A549 (cell line): Measurements from ENCODE around the gene CACNB3.

ENCODE experiments used
- BHLHE40 ChIP-seq: IDR thresholded peaks from 2 replicates; pipeline ENCODE4 v1.6.1; 2012; ENCODE audit warnings: low read depth, low read length, inconsistent platforms
- NPAS2 ChIP-seq: fragments of 250-450 bp; sonication (Bioruptor Pico); IDR thresholded peaks from 2 replicates; pipeline ENCODE4 v1.8.0; 2022; ENCODE audit warnings: mild to moderate bottlenecking, moderate library complexity, borderline replicate concordance
- POLR2A ChIP-seq: IDR thresholded peaks from 2 replicates; pipeline ENCODE4 v1.6.1; 2012; ENCODE audit warnings: mild to moderate bottlenecking, low read length
- ZNF302 ChIP-seq: fragments of 250-450 bp; sonication (Bioruptor Pico); IDR thresholded peaks from 2 replicates; pipeline ENCODE4 v1.9.0; 2021; ENCODE audit warnings: inconsistent platforms, mild to moderate bottlenecking, moderate library complexity

DNA sequence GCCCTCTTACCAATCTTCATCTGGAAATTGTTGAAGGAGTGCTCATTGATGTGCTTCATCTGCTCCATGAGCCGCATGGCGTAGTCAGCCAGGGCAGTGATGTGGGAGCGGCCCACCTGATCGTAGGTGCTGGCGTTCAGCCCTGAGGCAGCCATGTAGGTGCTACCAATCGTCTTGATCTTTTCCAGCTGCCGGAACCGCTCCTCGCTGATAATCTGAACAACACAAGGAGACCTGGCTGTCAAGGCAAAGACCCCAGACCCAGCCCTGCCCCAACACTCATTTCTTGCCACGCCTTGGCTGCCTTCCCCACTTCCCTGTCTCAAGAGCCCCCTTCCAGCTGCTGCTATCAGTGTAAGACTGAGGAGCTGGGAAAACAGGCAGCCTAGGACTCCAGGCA is 47.5 kb upstream of the CACNB3 start:
- TF ChIP-seq ZNF302 (no peak), BHLHE40 (no peak), NPAS2 (CRISPR knock-in tag) (no peak), POLR2A (no peak)
